GM19397 (cell line): ENCODE data around the gene REG1A.

ENCODE experiments used
- ATAC-seq: cut with Tn5 transposase; IDR thresholded peaks from one replicate; pipeline ENCODE4 v1.9.1; 2021; ENCODE audit warnings: mild to moderate bottlenecking, moderate library complexity; ENCODE audit not compliant: unreplicated experiment

The REG1A gene

DNA sequence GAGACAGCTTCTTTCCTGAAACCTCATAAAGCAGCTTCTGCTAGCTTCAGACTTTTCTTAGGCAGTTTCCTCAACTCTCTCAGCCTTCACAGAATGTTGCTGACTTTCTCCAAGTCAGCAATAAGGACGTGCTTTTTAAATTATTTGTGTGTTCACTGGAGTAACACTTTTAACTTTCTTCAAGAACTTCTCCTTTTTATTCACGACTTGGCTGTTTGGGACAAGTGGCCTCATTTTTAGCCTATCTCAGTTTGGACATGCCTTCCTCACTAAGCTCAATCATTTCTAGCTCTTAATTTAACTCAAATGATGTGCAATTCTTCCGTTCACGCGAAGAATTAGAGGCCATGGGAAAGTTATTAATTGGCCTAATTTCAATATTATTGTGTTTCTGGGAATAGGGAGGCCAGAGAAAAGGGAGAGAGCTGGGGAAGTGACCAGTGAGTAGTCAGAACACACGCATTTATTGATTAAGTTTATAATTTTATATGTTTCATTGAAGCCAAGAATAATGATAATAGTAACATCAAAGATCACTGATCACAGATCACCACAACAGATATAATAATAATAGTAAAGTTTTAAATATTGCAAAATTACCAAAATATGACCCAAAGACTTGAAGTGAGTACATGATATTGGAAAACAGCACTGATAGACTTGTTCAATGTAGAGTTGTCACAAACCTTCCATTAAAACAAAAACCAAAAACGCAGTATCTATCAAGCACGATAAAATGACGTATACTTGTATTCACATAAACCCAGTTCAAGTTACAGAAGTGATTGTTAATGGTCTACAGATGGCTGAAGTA is 4.8 kb downstream of the REG1A start:
- ATAC-seq = no peak

DNA sequence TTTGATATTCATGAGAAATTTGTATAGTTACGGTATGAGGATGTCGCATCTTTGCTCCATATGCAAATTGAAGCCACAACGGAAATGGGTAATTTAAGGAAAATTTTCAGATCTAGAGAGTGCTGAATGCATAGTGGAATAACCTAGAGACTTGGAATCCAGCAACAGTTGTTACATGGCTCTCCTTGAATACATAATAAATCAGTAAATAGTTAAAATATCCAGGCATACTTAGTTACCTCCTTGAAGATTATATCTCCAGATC is 5.4 kb downstream of the REG1A start:
- no peak for ATAC-seq

DNA sequence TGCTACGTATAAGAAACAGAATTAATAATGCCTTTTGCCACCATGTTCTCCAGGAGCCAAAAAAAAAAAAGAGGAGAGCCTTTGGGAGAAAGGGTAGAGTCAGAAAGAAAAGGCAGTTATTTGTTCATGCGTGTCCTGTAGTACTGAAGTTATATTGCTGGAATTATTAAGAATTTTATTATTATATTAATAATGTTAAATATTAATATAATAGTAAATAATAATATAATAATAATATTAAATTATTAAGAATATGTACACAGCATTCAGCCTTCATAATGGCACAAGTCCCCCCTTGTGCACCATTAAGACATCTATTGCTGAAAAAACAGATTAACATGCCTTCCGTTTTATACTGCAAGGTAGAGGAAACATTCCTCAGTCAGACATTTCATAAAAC is 8.1 kb downstream of the REG1A start:
- ATAC-seq = no peak

DNA sequence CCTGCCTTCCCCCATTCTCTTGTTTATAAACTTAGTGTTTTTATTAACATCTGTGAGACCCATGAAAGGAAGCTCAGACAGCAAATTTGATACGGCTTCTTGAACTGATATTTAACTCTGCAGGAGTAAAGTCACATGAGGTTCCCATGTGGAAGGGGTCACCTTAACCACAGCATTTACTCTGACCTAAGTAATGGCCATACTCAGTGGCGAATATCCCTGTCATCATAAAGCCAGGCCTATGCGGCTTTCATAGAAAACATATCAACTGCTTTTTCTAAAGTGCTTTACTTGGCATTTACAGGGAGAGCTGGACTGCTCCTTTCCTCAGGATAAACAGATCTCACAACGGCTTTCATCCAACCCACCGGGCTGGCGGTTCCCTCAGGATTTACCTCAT is 9.0 kb downstream of the REG1A start:
- ATAC-seq = no peak

GRCh38 chr2:79129804-79130203 is 9.5 kb downstream of the REG1A start:
- ATAC-seq = no peak

DNA sequence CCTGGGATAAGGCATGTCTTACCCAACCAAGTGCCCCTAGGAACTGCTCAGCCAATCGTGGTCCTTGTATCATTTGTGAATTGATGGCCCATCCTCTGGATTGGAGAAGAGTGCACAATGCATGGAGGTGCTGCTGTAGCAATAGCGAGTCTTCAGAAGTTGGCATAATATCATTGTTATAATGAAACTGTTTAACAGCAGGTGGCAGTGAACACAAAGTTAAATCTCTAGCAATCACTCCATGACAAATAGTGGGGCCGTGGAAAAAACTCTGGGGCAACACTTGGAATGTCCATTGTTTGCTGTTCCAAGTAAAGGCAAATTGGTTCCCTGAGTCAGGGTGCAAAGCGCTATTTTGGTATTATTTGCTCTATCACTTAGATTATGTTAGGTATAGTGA is 11.4 kb downstream of the REG1A start:
- no peak for ATAC-seq

DNA sequence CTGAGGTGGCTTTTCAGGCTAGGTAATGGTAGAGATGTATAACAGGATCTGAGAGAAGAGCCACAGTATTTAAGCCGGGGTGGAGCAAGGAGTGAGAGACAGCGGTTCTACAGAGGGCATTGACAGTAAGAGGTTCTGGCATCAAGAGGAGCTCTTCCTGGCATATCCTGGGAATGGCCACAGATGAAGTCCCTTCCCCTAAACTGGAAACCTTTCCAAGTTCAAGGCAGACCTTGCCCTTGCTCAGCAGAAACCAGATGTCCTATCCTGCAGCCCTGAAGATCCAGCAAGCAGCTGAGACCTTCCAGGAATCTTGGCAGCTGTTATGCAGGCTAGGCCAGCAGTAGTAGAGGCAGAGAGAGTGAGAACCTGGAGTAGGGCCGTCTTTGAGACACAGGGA is 18.1 kb downstream of the REG1A start:
- no peak for ATAC-seq

- no peak for ATAC-seq
Observed at GRCh38 chr2:79139423-79139822, 19.1 kb downstream of the REG1A start.

- no peak for ATAC-seq
Observed at GRCh38 chr2:79155826-79156476, 35.7 kb downstream of the REG1A start.

DNA sequence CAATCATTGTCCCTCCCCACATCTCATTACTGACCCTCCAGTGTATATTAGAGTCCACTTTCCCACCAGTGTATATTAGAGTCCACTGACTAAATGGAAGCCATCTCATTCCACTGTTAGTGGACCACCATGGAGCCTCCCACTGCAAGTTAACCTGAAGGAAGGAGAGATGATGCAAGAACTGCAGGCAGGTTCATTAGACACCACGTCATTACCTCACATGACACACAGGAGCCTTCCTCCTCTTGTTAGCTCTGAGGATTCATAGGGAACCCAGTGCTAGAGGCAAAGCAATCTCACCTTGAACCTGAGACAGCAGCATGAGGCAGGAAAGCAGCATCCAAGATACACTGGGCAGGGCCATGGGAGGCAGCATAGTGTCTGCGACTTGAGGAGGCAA is 38.7 kb downstream of the REG1A start:
- ATAC-seq = no peak

- ATAC-seq = no peak
Observed at GRCh38 chr2:79159653-79160052, 39.4 kb downstream of the REG1A start, which contains the start of gene REG3A. Gene REG3A (minus strand): TSS chr2:79159753. CDS start chr2:79159405, 348 bp downstream.

- ATAC-seq = no peak
Observed at GRCh38 chr2:79162132-79162531, 41.8 kb downstream of the REG1A start.

DNA sequence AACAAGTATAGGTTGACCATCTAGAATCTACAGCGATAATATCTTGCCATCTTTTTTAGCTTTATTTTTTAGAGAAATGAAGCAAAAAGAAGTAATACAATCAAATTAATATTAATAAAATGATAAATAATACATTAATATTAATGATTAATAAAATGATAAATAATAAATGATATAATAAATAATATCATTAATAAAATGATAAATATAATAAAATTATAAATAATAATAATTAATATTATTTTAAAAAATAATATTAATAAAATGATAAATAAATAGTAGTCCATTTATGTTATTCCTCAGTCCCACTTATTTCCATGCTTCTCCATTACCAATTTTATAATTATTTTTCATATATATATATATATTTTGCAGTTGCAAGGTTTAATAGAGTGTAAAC is 42.5 kb downstream of the REG1A start:
- ATAC-seq = no peak

DNA sequence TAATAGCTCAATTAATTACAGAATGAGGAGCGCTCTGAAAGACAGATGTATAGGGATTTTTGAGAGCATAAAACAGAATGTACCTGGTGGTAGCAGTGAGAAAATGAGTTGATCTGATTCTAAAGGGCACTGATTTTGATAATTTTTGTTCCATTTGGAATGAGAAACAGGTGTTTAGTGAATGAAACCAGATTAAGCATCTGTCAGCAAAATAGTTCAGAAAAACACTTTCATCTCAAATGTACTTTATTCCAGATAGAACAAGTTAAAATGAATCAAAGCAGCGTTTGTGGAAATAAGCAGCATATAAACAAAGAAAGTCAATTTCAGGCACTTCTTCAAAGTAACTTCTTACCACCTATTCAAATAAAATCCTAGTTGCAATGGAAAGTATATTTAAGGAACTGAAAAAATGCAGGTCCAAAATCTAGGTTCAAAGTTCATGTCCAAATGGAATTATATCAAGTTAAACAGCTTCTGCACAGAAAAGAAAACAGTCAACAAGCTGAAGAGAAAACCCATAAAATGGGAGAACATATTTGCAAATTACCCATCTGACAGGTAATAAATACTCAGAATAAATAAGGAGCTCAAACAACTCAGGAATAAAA is 51.2 kb downstream of the REG1A start:
- no peak for ATAC-seq
